ENCODE results near the gene CD96.

The CD96 gene

GRCh38 chr3:111541911-111542483, at the start of gene CD96:
CD96 (plus strand) TSS chr3:111542197; CDS start chr3:111542249, 52 bp downstream.
- peaks cover 25% of the 10 kb centered on the region for H3K4me1 ChIP-seq (ENCODE audit: low read depth, poor library complexity, severe bottlenecking)
- no peaks in the 10 kb centered on the region for H3K79me2 ChIP-seq (ENCODE audit: insufficient read depth, low read depth)
- H3K4me2 ChIP-seq: no peak within 1 kb of the TSS
- no peak within 1 kb of the TSS for H3K4me3 ChIP-seq (IDR thresholded peaks at IDR 0.05; ENCODE audit: insufficient read depth, low read depth, low read length)
- no peaks in the 10 kb centered on the region for H3K27me3 ChIP-seq (ENCODE audit: insufficient read depth, low read depth)
- TF ChIP-seq CTCF (conservative IDR thresholded peaks at IDR 0.05; ENCODE audit: low read depth, low read length): no peak
- no peak within 1 kb of the TSS for H3K9ac ChIP-seq
- H2AFZ ChIP-seq (ENCODE audit: low read depth): no peak within 1 kb of the TSS
- no peak within 1 kb of the TSS for H3K27ac ChIP-seq
- H3K36me3 ChIP-seq (ENCODE audit: insufficient read depth): no peaks in the 10 kb centered on the region
- no peaks in the 10 kb centered on the region for H4K20me1 ChIP-seq (ENCODE audit: insufficient read depth)

- Histone ChIP-seq H2AFZ (ENCODE audit: low read depth) (no peak overlapping the region), H3K27ac (no peak overlapping the region), H3K4me2 (no peak overlapping the region), H3K4me1 (ENCODE audit: low read depth, poor library complexity, severe bottlenecking) (no peaks in the 10 kb centered on the region), H3K27me3 (ENCODE audit: insufficient read depth, low read depth) (no peaks in the 10 kb centered on the region), H4K20me1 (ENCODE audit: insufficient read depth) (no peaks in the 10 kb centered on the region), H3K4me3 (IDR thresholded peaks at IDR 0.05; ENCODE audit: insufficient read depth, low read depth, low read length) (no peak overlapping the region), H3K79me2 (ENCODE audit: insufficient read depth, low read depth) (no peaks in the 10 kb centered on the region), H3K36me3 (ENCODE audit: insufficient read depth) (no peaks in the 10 kb centered on the region), H3K9ac (no peak overlapping the region)
- TF ChIP-seq CTCF (conservative IDR thresholded peaks at IDR 0.05; ENCODE audit: low read depth, low read length): no peak
Observed at GRCh38 chr3:111493276-111493675, 48.7 kb upstream of the CD96 start.

GRCh38 chr3:111496894-111497559, 45.0 kb upstream of the CD96 start:
- Histone ChIP-seq H3K9ac (no peak overlapping the region), H3K36me3 (ENCODE audit: insufficient read depth) (peaks cover 3% of the 10 kb centered on the region; the same call in 1 of the 2 replicates), H3K4me2 (no peak overlapping the region), H3K27me3 (ENCODE audit: insufficient read depth, low read depth) (no peaks in the 10 kb centered on the region), H2AFZ (ENCODE audit: low read depth) (no peak overlapping the region), H3K79me2 (ENCODE audit: insufficient read depth, low read depth) (no peaks in the 10 kb centered on the region), H3K4me1 (ENCODE audit: low read depth, poor library complexity, severe bottlenecking) (no peaks in the 10 kb centered on the region), H4K20me1 (ENCODE audit: insufficient read depth) (no peaks in the 10 kb centered on the region), H3K4me3 (IDR thresholded peaks at IDR 0.05; ENCODE audit: insufficient read depth, low read depth, low read length) (no peak overlapping the region), H3K27ac (no peak overlapping the region)
- no peak for TF ChIP-seq CTCF (conservative IDR thresholded peaks at IDR 0.05; ENCODE audit: low read depth, low read length)

GRCh38 chr3:111498022-111498421, 44.0 kb upstream of the CD96 start:
- H4K20me1 ChIP-seq (ENCODE audit: insufficient read depth): no peaks in the 10 kb centered on the region
- no peak for TF ChIP-seq CTCF (conservative IDR thresholded peaks at IDR 0.05; ENCODE audit: low read depth, low read length)
- H3K36me3 ChIP-seq (ENCODE audit: insufficient read depth): peaks cover 3% of the 10 kb centered on the region; the same call in 1 of the 2 replicates
- no peak overlapping the region for H2AFZ ChIP-seq (ENCODE audit: low read depth)
- no peak overlapping the region for H3K27ac ChIP-seq
- H3K4me3 ChIP-seq (IDR thresholded peaks at IDR 0.05; ENCODE audit: insufficient read depth, low read depth, low read length): no peak overlapping the region
- H3K79me2 ChIP-seq (ENCODE audit: insufficient read depth, low read depth): no peaks in the 10 kb centered on the region
- H3K4me2 ChIP-seq: no peak overlapping the region
- H3K4me1 ChIP-seq (ENCODE audit: low read depth, poor library complexity, severe bottlenecking): no peaks in the 10 kb centered on the region
- no peaks in the 10 kb centered on the region for H3K27me3 ChIP-seq (ENCODE audit: insufficient read depth, low read depth)
- no peak overlapping the region for H3K9ac ChIP-seq
